Muscle of arm (tissue), 14 donors: ENCODE measurements around the gene CRYBG1. TPM values are rescaled to one million over a fixed set of nuclear protein-coding genes. Genes with fewer than 3 reads are reported as not detected.
A peak's percentile ranks its signal among the peaks of the same experiment; 100 is the strongest.

Experiments used
- DNase-seq: peaks from one replicate; pipeline ENCODE4 v3.0.0-alpha.2; 2013
- long read RNA-seq, 11 donors: transcript quantifications; one replicate each; lab custom pipeline, GENCODE V29; 2026
- polyA plus RNA-seq, 12 donors: library from polyadenylated mRNA; unstranded; fragments of 120-200 nt; gene quantifications; one replicate each; pipeline ENCODE4 v1.2.1, GENCODE V29; 2013; ENCODE audit not compliant: insufficient read length in 12 of 12

Gene CRYBG1, protein sequence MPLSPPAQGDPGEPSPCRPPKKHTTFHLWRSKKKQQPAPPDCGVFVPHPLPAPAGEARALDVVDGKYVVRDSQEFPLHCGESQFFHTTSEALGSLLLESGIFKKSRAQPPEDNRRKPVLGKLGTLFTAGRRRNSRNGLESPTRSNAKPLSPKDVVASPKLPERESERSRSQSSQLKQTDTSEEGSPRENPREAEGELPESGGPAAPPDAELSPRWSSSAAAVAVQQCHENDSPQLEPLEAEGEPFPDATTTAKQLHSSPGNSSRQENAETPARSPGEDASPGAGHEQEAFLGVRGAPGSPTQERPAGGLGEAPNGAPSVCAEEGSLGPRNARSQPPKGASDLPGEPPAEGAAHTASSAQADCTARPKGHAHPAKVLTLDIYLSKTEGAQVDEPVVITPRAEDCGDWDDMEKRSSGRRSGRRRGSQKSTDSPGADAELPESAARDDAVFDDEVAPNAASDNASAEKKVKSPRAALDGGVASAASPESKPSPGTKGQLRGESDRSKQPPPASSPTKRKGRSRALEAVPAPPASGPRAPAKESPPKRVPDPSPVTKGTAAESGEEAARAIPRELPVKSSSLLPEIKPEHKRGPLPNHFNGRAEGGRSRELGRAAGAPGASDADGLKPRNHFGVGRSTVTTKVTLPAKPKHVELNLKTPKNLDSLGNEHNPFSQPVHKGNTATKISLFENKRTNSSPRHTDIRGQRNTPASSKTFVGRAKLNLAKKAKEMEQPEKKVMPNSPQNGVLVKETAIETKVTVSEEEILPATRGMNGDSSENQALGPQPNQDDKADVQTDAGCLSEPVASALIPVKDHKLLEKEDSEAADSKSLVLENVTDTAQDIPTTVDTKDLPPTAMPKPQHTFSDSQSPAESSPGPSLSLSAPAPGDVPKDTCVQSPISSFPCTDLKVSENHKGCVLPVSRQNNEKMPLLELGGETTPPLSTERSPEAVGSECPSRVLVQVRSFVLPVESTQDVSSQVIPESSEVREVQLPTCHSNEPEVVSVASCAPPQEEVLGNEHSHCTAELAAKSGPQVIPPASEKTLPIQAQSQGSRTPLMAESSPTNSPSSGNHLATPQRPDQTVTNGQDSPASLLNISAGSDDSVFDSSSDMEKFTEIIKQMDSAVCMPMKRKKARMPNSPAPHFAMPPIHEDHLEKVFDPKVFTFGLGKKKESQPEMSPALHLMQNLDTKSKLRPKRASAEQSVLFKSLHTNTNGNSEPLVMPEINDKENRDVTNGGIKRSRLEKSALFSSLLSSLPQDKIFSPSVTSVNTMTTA (N-terminal part only)
- 10 to 100 TPM in 1 of 12 donors, 1 to 10 TPM in 10, not detected in 1; 2.1 to 14.0 (median 3.2) TPM for polyA plus RNA-seq
- long read RNA-seq, donor 1, partial matches to known transcripts, result 14 of 14 reads
- long read RNA-seq, donor 1, other reads (novel, unspliced or antisense), result 0 of 14 reads
- long read RNA-seq, donor 2, full-length matches to known transcripts, result 1 of 1 reads
- long read RNA-seq, donor 2, partial matches to known transcripts, result 0 of 1 reads
- long read RNA-seq, donor 2, other reads (novel, unspliced or antisense), result 0 of 1 reads
- long read RNA-seq, donor 3, result 0 reads
- long read RNA-seq, donor 4, result 0 reads
- long read RNA-seq, donor 5, partial matches to known transcripts, result 17 of 17 reads
- long read RNA-seq, donor 5, other reads (novel, unspliced or antisense), result 0 of 17 reads
- long read RNA-seq, donor 6, result 0 reads
- long read RNA-seq, donor 7, result 0 reads
- long read RNA-seq, donor 8, partial matches to known transcripts, result 6 of 6 reads
- long read RNA-seq, donor 8, other reads (novel, unspliced or antisense), result 0 of 6 reads
- long read RNA-seq, donor 9, result 0 reads
- long read RNA-seq, donor 10, result 0 reads
- long read RNA-seq, donor 11, result 0 reads

DNA sequence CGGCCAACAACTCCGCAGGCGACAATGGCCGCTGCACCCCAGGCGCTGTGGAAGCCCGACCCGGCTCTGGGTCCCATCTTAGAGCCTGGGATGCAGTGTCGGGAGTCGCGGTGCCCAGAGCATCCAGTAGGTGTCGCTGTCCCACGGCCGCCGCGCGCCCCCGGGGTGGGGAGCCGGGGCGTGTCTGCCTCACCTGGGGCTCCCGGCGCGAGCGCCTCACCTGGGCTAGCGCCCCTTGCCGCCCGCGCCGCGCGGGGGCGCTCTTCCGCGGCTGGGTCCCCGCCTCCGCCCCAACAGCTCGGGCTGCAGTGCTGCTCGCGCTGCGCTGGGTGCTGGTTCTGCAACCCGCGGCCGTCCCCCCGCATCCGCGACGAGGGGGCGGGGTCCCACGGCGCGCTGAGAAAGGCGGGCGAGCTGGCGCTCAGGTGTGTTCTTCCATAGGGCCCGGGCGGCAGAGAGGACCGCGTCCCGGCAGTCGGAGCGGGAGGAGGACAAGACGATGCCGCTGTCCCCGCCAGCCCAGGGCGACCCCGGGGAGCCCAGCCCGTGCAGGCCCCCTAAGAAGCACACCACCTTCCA is at the start of gene CRYBG1:
Gene CRYBG1, plus strand, starts transcription at position 308 of the 579 bp plus-strand sequence. Its CDS starts 192 bp downstream, at position 500.
- peak; percentile 15 for DNase-seq

DNA sequence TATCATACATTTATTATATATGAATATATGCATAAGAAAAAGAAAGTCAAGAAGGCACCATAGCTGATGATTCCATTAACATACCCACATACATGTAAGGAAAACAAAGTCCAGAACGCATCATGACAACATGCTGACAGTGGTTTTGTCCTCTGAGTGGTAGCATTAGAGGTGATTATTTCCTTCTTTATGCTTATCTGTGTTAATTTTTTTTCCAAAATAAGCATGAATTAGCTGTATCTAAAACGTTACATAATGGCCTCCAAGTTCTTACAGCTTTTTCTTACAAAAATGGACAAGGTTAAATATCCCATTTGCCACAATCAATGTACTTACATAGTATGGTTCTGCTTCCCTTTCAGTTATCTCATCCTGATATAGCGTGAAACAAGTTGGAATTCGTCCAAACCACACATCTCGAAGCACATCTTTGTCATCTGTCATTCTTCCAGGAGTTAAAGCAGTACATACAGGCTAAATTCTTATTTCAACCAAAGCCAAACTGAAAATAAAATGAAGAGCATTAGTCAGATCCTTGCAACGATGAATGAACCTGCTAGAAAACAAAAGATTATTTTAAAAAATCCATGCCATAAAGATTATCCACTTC is 44.6 kb upstream of the CRYBG1 start:
- no peak for DNase-seq

DNA sequence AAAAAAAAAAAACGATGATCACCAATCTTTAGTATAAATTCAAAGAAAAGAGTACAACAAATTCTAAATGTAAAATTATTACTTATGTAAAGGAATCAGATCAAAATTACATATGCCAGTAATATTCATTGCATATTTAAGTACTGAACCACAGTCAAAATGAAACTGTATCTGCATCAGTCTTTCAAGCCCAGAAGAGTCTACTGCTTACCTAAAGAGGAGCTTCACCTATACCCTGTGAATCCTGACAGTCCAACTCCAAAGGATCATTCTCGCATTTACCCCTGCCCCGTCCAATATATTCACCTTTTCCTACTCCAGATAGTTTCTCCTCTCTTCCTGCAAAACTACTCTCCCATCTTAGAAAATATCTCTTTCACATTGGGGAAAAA is 44.1 kb upstream of the CRYBG1 start:
- no peak for DNase-seq

DNA sequence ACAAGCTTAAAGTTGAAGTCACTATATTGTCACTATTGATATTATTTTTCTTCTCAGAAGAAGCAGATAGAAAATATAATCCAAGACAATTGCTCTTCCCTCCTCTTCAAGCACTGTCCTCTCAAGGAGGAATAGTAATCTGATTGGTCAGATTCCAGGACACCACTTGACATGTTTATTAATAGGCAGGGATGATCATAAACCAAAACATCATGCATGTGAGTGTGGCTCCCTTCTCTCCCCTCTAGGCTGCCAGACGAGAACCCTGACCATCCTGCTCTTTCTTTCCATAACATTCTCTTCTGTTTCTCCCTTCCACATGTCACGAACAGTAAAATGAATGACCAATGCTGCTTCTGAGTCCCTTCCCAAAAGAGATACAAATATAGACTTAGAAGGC is 42.5 kb upstream of the CRYBG1 start:
- DNase-seq, result no peak

DNA sequence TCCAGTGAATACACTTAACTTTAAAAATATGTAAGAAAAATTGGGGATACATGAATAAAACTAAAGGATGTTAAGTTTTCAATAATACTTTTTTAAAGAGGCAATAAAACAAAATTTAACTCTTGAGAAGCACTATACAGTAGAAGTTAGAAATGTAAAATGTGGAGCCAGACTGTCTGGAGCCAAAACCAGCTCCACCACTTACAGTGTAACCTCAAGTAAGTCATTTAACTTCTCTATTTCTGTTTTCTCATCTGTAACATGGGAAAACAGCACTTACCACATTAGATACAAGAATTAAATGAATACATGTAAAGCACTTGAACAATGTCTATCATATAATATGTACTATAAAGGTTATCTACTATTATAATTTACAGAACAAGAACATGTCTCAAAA is 41.7 kb upstream of the CRYBG1 start:
- no peak for DNase-seq

DNA sequence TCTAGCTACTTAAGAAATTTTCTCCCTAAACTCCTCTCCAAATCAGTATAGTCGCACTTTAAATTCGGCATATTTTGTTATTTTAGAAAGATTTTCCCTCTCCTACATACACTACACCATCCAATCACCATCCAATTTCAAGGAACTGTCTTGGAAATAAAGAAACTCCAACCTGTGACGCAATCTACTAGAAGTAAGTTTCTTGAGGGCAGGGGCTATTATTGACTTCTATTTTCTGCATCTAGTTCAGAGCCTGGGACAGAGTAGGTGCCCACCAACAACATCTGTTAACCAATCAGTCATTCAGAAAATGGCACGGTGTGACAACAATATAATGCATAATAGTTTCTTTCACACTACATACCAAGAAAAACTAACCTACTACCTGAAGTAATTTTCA is 38.6 kb upstream of the CRYBG1 start:
- DNase-seq, result no peak

DNA sequence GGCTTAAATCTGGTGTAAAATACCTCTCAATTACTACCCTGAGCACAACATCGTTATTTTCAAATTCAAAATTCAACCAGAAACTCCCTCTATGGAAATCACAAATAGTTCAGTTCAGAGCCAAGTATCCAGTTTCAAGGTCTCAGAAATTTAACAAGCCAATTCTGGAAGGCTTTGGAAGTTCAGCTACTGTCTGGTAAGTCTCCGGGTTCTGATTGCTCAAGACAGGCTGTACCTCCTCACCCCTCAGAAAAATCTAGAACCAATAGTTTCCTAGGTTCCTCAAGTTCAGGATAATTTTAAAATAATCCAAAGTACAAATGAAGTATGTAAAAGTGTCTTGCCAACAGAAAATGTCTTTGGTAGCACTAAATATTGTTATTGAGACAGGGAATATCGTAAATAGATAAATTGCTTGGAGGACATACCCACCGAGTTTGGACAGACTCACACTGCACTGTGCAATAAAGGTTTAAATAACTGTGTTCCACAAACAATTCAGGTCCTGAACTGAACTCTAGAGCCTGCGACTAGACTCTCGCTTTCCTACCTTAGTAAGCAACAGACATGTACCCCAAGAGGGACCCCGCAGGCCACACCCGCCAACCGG is 35.7 kb upstream of the CRYBG1 start:
- DNase-seq, result peak; percentile 1

DNA sequence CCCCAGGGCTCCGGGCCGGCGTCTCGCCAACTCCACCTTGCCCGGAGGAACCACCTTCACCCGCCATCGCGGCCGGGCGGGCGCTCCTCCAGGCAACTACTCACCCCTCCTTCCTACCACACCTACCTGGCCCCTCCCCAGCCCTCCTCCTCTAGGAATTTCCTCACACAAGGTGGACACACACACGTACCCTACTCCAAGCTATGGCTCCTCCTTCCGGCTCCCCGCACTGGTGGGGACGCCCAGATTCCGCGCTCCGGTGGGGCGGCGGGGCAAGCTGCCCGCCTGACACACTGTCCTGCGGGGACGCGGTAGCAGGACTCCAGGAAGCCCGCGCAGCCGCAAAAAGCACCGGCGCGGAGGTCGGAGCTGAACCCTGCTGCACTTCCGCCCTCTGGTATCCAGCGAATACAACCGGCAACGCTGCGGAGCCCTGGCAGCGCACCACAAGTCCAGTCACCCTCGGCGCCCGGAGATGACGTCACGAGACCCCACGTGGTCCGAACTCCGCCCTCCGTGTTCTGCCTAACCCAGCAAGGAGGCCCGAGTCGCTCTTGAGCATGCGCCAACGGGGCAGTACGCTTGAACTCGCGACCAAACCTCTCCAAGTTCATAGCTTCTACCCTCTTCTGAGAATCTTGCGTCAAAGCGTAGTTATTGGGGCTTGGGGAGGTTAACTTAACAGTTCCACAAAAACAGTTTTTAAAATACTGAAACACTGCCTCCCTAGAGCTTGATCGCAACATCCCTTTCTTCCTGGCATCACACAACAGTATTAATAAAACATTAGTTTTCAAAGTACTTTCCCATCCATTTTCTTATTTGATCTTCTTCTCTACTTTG is 35.0 kb upstream of the CRYBG1 start, which contains the start of gene ATG5:
Gene ATG5, minus strand, starts transcription at position 425 of the 843 bp plus-strand sequence. CDS start 9,552 bp downstream, outside the sequence.
- DNase-seq, result peak; percentile 98

DNA sequence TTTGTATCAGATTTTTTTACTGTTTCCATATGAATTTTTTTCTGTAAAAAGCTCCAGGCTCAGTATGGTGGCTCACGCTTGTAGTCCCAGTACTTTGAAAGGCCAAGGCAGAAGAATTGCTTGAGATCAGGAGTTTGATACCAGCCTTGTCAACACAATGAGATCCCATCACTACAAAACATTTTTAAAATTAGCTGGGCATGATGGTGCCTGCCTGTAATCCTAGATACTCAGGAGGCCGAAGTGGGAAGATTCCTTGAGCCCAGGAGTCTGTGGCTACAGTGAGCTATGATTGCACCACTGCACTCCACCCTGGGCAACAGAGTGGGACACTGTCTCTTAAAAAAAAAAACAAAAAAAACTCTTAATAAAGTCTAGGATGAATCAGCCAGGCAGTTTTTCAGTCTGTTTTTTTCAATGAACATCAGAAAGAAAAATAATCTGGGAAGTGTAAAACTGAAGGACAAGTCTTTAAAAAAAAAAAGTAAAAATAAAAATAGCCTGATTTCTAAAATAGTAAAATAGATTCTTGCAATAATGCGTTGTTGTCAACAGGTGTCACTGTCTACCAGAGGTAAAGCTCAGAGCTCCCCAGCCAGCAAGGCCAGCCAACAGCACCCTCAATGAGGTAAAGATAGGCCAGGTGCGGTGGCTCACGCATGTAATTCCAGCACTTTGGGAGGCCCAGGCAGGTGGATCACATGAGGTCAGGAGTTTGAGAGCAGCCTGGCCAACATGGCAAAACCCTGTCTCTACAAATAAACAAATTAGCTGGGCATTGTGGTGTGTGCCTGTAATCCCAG is 25.7 kb upstream of the CRYBG1 start:
- DNase-seq, result peak; percentile 35

DNA sequence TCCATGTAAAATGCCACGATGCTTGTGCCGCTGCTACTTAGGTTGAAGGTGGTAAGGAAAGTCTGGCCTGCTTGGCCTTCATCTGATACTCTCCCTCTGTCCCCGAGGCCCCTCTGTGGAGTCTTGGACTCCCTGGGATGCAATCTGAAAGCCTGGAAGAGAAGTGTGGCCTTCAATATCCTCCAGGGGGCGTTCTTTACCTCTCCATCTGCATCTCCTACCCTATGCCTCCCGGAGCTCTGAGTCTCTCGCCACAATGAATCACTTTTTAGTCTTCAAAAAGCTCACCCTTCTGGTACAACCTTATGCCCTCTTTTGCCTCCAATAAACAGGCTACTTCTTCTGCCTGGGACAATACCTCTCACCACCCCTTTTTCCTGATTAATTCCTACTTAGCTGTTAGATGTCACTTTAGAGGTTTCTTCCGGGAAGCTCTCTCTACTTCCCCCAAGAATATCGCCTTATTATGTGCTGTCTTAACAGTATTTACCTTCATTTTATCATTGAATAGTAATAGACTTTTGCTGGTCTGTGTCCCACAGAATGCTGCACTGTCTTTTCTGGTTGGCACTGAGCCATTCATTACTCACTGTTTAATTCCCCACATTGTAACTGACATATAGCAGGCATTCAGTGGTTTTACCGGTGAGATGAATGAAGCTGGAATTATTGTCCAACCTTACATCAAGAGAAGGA is 21.0 kb upstream of the CRYBG1 start:
- DNase-seq, result peak; percentile 29

DNA sequence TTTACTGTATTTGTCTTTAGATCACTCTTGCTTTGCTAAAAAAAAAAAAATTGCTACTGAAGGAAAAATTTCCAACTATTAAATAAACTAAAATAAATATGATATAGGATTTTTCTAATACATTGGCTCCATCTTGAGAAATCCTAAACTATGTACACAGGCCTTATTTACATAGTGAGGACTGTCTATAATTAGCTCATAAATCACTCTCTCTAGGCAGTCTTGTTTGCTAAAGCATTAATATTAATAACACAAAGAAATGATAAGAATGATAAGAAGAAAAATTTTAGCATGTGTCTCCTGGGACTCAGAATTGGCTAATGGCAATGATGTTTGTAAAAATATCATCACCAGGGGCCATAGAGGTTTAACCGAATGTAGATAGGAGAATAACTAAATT is 13.3 kb upstream of the CRYBG1 start:
- DNase-seq, result no peak

DNA sequence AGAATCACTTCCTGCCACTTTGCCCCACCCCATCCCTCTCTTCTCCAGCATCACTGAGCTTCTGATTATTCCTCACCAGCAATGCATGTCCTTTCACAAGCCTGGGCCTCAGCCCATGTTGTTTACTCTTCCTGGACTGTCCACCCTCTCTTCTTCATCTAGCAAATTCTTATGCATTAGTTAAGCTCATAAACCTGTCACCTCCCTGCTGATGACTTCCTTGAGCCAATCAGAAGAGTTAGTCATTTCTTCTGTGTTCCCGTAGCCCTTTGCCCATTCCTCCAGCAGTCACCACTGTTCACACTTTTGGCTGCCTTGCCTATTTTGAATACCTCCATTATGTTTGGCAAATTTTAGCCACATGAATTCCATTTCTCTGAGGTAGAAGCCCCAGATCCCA is 4.1 kb upstream of the CRYBG1 start:
- DNase-seq, result no peak

DNA sequence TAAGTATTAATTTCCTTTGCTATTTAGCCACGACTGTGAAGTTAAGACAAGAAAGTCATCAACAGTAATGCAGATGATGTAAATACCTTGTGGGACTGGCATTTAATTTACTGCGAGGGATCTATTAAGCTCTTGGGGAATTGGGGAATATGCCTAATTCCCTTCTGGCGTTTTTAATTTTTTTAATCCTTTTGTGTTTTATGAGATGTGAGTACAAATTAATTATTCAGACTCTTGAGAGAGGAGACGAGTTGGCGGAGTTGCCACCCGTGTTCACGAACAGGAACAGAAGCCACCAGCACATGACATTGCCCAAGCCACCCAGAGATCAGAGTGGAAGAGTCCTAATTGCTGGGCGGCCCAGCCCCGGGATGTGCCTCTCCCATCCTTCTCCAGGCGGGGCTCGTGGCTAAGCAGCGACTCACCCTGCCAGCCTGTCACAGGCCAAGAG is 533 bp upstream of the CRYBG1 start:
- DNase-seq, result no peak

DNA sequence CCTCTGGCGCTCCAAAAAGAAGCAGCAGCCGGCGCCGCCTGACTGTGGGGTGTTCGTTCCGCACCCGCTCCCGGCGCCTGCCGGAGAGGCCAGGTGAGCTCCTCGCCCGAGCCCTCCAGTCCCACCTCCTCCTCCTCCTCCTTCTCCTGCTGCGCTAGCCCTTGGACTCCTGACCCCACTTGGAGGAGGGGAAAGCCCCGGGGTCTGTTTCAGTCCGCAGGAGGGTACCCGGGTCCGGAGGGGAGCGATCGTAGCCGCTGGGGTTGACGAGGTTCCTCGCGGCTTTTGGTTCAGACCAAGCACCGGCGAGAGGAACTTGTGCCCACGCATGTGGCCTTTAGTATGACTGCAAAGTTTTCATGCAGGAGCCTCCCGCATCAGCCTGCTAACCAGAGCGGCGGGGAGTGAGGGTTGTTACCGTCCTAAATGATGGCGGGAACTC is 493 bp downstream of the CRYBG1 start:
- no peak for DNase-seq

DNA sequence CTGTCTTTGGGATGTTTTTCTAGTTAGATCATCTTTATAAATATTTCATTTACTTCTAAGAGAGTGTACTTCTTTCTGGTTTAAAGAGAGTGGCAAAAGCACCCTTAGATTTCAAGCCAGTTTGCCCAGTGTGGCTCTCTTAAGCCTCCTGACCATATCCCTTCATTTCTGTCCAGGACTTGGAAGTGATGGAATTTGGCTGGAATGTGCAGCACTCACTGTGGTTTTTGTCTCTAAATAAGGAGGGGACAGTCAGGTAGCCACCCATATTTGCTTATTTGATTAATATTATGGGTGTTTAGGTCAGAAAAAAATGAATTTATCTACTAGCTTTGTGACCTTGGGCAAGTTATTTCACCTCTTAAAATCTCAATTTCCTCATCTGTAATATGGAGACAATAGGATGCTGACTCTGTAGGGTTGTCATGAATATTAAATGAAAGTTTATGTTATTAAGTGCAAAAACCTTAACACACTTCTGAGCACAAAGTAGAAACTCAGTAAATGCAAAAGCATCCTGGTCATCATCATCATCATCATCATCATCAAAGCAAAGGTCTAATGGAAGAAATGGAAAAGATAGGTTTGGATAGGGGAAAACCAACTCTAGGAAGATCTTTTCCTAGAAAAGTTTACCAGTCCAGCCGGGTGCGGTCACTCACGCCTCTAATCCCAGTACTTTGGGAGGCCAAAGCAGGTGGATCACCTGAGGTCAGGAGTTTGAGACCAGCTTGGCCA is 3.1 kb downstream of the CRYBG1 start:
- DNase-seq, result no peak

DNA sequence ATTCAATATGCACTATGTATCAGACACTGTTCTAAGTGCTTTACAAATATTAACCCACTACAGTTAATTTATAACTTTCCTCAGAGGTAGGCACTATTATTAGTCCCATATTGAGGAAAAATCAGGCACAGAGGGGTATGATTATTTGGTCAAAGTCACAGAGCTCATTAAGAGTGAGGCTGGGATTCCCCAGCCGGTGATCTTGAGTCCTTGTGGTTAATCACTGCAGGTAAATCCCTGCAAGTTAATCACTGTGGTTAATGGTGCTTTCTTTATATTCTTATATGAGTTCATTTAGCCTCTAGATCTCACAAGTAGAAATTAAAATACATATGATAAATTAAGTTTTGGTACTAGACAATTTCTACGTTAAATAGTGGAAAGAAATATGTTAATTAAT is 9.2 kb downstream of the CRYBG1 start:
- DNase-seq, result no peak
